Natural killer cell (primary cell): Measurements from ENCODE around the gene KIFAP3. TPM values are rescaled to one million over a fixed set of nuclear protein-coding genes. Genes with fewer than 3 reads are reported as not detected.

ENCODE experiments used
- ATAC-seq, 3 donors: fragments of 150-1000 bp in 2 of 3; fragments of 200-7000 bp in 1 of 3; cut with Tn5 transposase; 1 replicate in 1 of 3; 2 replicates in 2 of 3; pipeline ENCODE4 v1.10.0; 2021; ENCODE audit warnings: mild to moderate bottlenecking in 2 of 3, moderate library complexity in 2 of 3
- DNase-seq, 2 donors: peaks; one replicate each; pipeline versions ENCODE4 v3.0.0 to v3.0.0-alpha.2; 2013 to 2021; ENCODE audit warnings: mixed read lengths in 1 of 2
- H3K27ac ChIP-seq: one replicate; pipeline ENCODE4 v1.5.1; 2013; ENCODE audit warnings: mild to moderate bottlenecking, low read length
- H3K27me3 ChIP-seq: one replicate; pipeline ENCODE4 v1.6.1; 2013; ENCODE audit warnings: low read length; ENCODE audit not compliant: control insufficient read depth, insufficient read depth
- H3K36me3 ChIP-seq: one replicate; pipeline ENCODE4 v1.6.1; 2013; ENCODE audit warnings: low read length; ENCODE audit not compliant: control insufficient read depth, insufficient read depth
- H3K4me1 ChIP-seq: one replicate; pipeline ENCODE4 v1.6.1; 2013; ENCODE audit warnings: low read length; ENCODE audit not compliant: control insufficient read depth, insufficient read depth
- H3K4me3 ChIP-seq: one replicate; pipeline ENCODE4 v1.5.1; 2013; ENCODE audit warnings: low read length
- H3K9me3 ChIP-seq: one replicate; pipeline ENCODE4 v1.6.1; 2013; ENCODE audit warnings: low read length; ENCODE audit not compliant: control insufficient read depth, insufficient read depth
- H3K27ac Mint-ChIP-seq, 2 donors: one replicate each; pipeline ENCODE4 v1.8.0; 2022; ENCODE audit warnings: mild to moderate bottlenecking in 2 of 2, mixed read lengths in 2 of 2, moderate library complexity in 1 of 2
- H3K27me3 Mint-ChIP-seq, 2 donors: one replicate each; pipeline ENCODE4 v1.8.0; 2022; ENCODE audit warnings: low read depth in 2 of 2, mixed read lengths in 2 of 2
- H3K36me3 Mint-ChIP-seq: one replicate; pipeline ENCODE4 v1.8.0; 2022; ENCODE audit warnings: mixed read lengths
- H3K4me1 Mint-ChIP-seq, 2 donors: one replicate each; pipeline ENCODE4 v1.8.0; 2022; ENCODE audit warnings: mixed read lengths in 2 of 2
- H3K4me3 Mint-ChIP-seq: one replicate; pipeline ENCODE4 v1.8.0; 2022; ENCODE audit warnings: mild to moderate bottlenecking, moderate library complexity, mixed read lengths
- H3K9me3 Mint-ChIP-seq, 2 donors: one replicate each; pipeline ENCODE4 v1.8.0; 2022; ENCODE audit warnings: mixed read lengths in 2 of 2
- CTCF ChIP-seq: fragments of 200-600 bp; IDR thresholded peaks from one replicate; pipeline ENCODE4 v1.8.0; 2022; ENCODE audit warnings: antibody characterized with exemption
- WGBS: methylation state at CpG from one replicate; pipeline ENCODE4 v1.1.7; 2013; ENCODE audit warnings: missing lambda C conversion rate; ENCODE audit not compliant: insufficient coverage; 5-methylcytosine and 5-hydroxymethylcytosine counted together
- intact Hi-C: fragments of 100-400 bp; cut with micrococcal nuclease; formaldehyde crosslinking; loops from one replicate; pipeline ENCODE4 v1.14.2; 2022
- total RNA-seq, 4 donors: library from RNA; stranded (reverse); fragments of 120-200 nt in 1 of 4; gene quantifications; one replicate each; pipeline versions ENCODE4 v1.2.3 to v1.2.4, GENCODE V29; 2013 to 2022

The KIFAP3 gene
- total RNA-seq, 3 donors from 2014 or later (not counting 1 experiment from before 2014, with no cell fraction given) = 31.0 to 34.3 (median 33.7) TPM

DNA sequence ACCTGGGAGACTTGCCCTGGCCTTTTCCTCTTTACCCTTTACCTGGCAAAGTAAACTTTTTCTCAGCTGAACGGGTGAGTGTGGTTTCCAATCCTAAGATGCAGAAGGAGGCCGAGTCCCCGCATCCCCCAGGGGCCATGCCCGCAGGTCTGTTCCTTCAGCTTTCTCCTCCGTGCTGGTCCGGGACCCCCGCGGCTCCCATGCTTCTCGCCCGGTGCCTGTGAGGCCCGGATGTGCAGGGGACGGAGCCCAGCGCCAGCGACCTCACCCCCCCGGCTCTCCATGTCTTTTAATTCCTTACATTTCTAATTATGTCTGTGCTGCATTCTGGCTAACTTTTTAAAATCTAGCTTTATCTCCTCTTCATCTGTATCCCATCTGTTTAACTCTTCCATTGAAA lies 159.3 kb downstream of the KIFAP3 start:
- no peak for TF ChIP-seq CTCF
- Histone ChIP-seq H3K9me3 (no peaks in the 10 kb centered on the region), H3K4me3 (no peak overlapping the region), H3K36me3 (peaks cover 2% of the 10 kb centered on the region), H3K27ac (no peak overlapping the region), H3K4me1 (peaks cover 17% of the 10 kb centered on the region), H3K27me3 (no peaks in the 10 kb centered on the region)
- H3K27ac Mint-ChIP-seq = no peak overlapping the region
- H3K4me3 Mint-ChIP-seq = no peak overlapping the region
- no peaks in the 10 kb centered on the region for H3K27me3 Mint-ChIP-seq
- H3K4me1 Mint-ChIP-seq = peaks cover 14% of the 10 kb centered on the region in 2 donors
- H3K9me3 Mint-ChIP-seq = no peaks in the 10 kb centered on the region
- intact Hi-C loops = no loop called here
- WGBS = 76% methylated on average over 15 of the region's 15 CpGs
- ATAC-seq (no peak), DNase-seq (no peak)
- no peaks in the 10 kb centered on the region for H3K36me3 Mint-ChIP-seq

DNA sequence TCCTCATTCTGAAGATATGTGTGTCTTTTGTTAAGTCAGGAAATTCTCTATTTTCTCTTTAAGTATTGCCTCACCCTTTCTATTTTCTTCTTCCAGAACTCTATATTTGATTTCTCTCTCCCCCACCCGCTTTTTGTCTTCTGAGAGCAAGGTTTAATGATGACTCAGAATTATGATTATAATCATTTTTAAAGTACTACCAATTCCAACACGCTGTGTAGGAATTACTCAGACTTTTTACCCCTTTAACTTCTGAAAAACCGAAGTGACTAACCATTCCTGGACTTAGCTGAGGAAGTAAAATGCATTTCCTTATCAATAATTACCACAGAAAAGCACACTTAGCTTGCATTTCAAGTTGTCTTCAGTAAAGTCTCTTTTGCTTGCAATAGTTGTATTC lies 160.0 kb downstream of the KIFAP3 start:
- no peak for TF ChIP-seq CTCF
- no peak overlapping the region for H3K27ac Mint-ChIP-seq
- WGBS = 66% methylated on average over 2 of the region's 3 CpGs
- Histone ChIP-seq H3K9me3 (no peaks in the 10 kb centered on the region), H3K27ac (no peak overlapping the region), H3K4me1 (peaks cover 18% of the 10 kb centered on the region), H3K27me3 (no peaks in the 10 kb centered on the region), H3K4me3 (no peak overlapping the region), H3K36me3 (peaks cover 2% of the 10 kb centered on the region)
- H3K9me3 Mint-ChIP-seq = no peaks in the 10 kb centered on the region
- no peak for ATAC-seq
- H3K4me3 Mint-ChIP-seq = no peak overlapping the region
- no peaks in the 10 kb centered on the region for H3K36me3 Mint-ChIP-seq
- DNase-seq = no peak
- intact Hi-C loops = no loop called here
- H3K4me1 Mint-ChIP-seq = peaks cover 14% of the 10 kb centered on the region in 2 donors
- no peaks in the 10 kb centered on the region for H3K27me3 Mint-ChIP-seq

DNA sequence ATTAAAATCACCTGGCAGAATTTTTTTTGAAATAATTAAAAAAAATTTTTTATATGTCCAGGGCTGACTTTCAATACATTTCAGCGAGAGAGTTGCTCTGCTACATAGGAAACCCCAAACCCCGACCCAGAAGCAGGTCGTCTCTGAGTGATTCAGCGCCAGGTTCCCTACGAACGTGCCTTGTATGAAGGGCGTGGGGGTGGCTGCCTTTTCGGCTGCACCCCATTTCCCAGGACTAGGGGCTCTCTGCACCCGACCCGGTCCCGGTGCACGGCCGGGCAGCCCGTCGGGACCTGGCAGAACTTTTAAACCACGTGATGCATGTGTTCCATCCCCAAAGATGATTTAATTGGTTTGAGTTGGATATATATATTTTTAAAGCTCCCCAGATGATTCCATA lies 165.0 kb downstream of the KIFAP3 start:
- ATAC-seq = no peak
- peaks cover 6% of the 10 kb centered on the region for H3K4me1 ChIP-seq
- DNase-seq = no peak
- H3K9me3 ChIP-seq = no peaks in the 10 kb centered on the region
- no peak for TF ChIP-seq CTCF
- WGBS = 80% methylated on average over 16 of the region's 16 CpGs
- Mint-ChIP-seq H3K36me3 (no peaks in the 10 kb centered on the region), H3K27ac (peak overlapping the region; percentile 74 to 83), H3K4me3 (no peak overlapping the region), H3K4me1 (peaks cover 9 to 19% of the 10 kb centered on the region in 2 donors), H3K27me3 (no peaks in the 10 kb centered on the region), H3K9me3 (no peaks in the 10 kb centered on the region)
- intact Hi-C loops = no loop called here
- no peaks in the 10 kb centered on the region for H3K36me3 ChIP-seq
- peak overlapping the region; percentile 66 for H3K27ac ChIP-seq
- H3K4me3 ChIP-seq = no peak overlapping the region
- no peaks in the 10 kb centered on the region for H3K27me3 ChIP-seq

GRCh38 chr1:169906938-169907337 lies 167.6 kb downstream of the KIFAP3 start:
- no peak for TF ChIP-seq CTCF
- Histone ChIP-seq H3K27me3 (no peaks in the 10 kb centered on the region), H3K27ac (no peak overlapping the region), H3K4me1 (peaks cover 12% of the 10 kb centered on the region), H3K9me3 (no peaks in the 10 kb centered on the region), H3K36me3 (no peaks in the 10 kb centered on the region), H3K4me3 (no peak overlapping the region)
- H3K4me3 Mint-ChIP-seq = no peak overlapping the region
- H3K4me1 Mint-ChIP-seq = peaks cover 23 to 34% of the 10 kb centered on the region in 2 donors
- DNase-seq (no peak), ATAC-seq (no peak)
- intact Hi-C loops = no loop called here
- H3K27ac Mint-ChIP-seq = peak overlapping the region in 1 of 2 donors; percentile 42
- H3K9me3 Mint-ChIP-seq = no peaks in the 10 kb centered on the region
- no peaks in the 10 kb centered on the region for H3K27me3 Mint-ChIP-seq
- no peaks in the 10 kb centered on the region for H3K36me3 Mint-ChIP-seq
